ENCODE measurements around the gene LDHD. TPM values are rescaled to one million over a fixed set of nuclear protein-coding genes. Genes with fewer than 3 reads are reported as not detected.

The LDHD gene
- total and polyA plus RNA-seq, 2 of the 13 experiments (the other 11 are each of a cell fraction or from before 2014, with no cell fraction given) = 9.1 to 9.8 TPM

GRCh38 chr16:75116081-75116910, at the start of gene LDHD (continued):
- TF ChIP-seq CTCF (CRISPR knock-in tag; IDR thresholded peaks at IDR 0.05) (peak; percentile 49; the same call in 1 of the 2 replicates), HMGA1 (CRISPR knock-in tag; conservative IDR thresholded peaks at IDR 0.05) (no peak), PCBP1 (IDR thresholded peaks at IDR 0.05; ENCODE audit: borderline replicate concordance, low read depth, low read length) (0 out of 2 replicates have a peak, but pooled peaks have one; percentile 58), DNMT1 (CRISPR knock-in tag; IDR thresholded peaks at IDR 0.05) (no peak), ZNF674 (CRISPR knock-in tag; IDR thresholded peaks at IDR 0.05; ENCODE audit: low read depth) (no peak), NPAS2 (CRISPR knock-in tag; IDR thresholded peaks at IDR 0.05; ENCODE audit: borderline replicate concordance) (no peak), PRDM15 (CRISPR knock-in tag; IDR thresholded peaks at IDR 0.05) (no peak), ZNF746 (CRISPR knock-in tag; IDR thresholded peaks at IDR 0.05) (no peak), YY1 (IDR thresholded peaks at IDR 0.05; ENCODE audit: insufficient read depth, insufficient replicate concordance, low read depth, low read length) (peak; percentile 38), ZNF678 (CRISPR knock-in tag; IDR thresholded peaks at IDR 0.05) (no peak), JARID2 (CRISPR knock-in tag; IDR thresholded peaks at IDR 0.05; ENCODE audit: insufficient replicate concordance) (no peak), NR0B2 (CRISPR knock-in tag; IDR thresholded peaks at IDR 0.05) (0 out of 2 replicates have a peak, but pooled peaks have one; percentile 61), STAG1 (CRISPR knock-in tag; IDR thresholded peaks at IDR 0.05) (peak; percentile 38)
- TF ChIP-seq, protein P1, sequence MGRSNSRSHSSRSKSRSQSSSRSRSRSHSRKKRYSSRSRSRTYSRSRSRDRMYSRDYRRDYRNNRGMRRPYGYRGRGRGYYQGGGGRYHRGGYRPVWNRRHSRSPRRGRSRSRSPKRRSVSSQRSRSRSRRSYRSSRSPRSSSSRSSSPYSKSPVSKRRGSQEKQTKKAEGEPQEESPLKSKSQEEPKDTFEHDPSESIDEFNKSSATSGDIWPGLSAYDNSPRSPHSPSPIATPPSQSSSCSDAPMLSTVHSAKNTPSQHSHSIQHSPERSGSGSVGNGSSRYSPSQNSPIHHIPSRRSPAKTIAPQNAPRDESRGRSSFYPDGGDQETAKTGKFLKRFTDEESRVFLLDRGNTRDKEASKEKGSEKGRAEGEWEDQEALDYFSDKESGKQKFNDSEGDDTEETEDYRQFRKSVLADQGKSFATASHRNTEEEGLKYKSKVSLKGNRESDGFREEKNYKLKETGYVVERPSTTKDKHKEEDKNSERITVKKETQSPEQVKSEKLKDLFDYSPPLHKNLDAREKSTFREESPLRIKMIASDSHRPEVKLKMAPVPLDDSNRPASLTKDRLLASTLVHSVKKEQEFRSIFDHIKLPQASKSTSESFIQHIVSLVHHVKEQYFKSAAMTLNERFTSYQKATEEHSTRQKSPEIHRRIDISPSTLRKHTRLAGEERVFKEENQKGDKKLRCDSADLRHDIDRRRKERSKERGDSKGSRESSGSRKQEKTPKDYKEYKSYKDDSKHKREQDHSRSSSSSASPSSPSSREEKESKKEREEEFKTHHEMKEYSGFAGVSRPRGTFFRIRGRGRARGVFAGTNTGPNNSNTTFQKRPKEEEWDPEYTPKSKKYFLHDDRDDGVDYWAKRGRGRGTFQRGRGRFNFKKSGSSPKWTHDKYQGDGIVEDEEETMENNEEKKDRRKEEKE (IDR thresholded peaks at IDR 0.05) = no peak
- TF ChIP-seq, protein P2, sequence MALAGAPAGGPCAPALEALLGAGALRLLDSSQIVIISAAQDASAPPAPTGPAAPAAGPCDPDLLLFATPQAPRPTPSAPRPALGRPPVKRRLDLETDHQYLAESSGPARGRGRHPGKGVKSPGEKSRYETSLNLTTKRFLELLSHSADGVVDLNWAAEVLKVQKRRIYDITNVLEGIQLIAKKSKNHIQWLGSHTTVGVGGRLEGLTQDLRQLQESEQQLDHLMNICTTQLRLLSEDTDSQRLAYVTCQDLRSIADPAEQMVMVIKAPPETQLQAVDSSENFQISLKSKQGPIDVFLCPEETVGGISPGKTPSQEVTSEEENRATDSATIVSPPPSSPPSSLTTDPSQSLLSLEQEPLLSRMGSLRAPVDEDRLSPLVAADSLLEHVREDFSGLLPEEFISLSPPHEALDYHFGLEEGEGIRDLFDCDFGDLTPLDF (CRISPR knock-in tag; IDR thresholded peaks at IDR 0.05) = no peak
- TF ChIP-seq, protein P3, sequence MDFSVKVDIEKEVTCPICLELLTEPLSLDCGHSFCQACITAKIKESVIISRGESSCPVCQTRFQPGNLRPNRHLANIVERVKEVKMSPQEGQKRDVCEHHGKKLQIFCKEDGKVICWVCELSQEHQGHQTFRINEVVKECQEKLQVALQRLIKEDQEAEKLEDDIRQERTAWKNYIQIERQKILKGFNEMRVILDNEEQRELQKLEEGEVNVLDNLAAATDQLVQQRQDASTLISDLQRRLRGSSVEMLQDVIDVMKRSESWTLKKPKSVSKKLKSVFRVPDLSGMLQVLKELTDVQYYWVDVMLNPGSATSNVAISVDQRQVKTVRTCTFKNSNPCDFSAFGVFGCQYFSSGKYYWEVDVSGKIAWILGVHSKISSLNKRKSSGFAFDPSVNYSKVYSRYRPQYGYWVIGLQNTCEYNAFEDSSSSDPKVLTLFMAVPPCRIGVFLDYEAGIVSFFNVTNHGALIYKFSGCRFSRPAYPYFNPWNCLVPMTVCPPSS (IDR thresholded peaks at IDR 0.05) = no peak
